Endothelial cell of umbilical vein (primary cell): ENCODE data around the gene PM20D1. TPM values are rescaled to one million over a fixed set of nuclear protein-coding genes. Genes with fewer than 3 reads are reported as not detected.

Experiments
- BruUV-seq: library from RNA; stranded (reverse); fragments of 400-500 nt; replicated peaks from 2 replicates; lab custom pipeline; 2021; lab: Mats Ljungman, UMichigan
- CTCF ChIA-PET: fragments of 300-600, 350-600 bp; sonication (Branson Sonifier 250); formaldehyde crosslinking; loops from one replicate; lab custom pipeline; 2021; ENCODE audit warnings: antibody characterized with exemption, inconsistent platforms; lab: Charles Lee
- POLR2A ChIA-PET: fragments of 300-600, 350-600 bp; sonication (Branson Sonifier 250); formaldehyde crosslinking; loops from one replicate; lab custom pipeline; 2021; ENCODE audit warnings: antibody characterized with exemption, inconsistent platforms; lab: Charles Lee
- DNase-seq: peaks from one replicate; pipeline ENCODE4 v3.0.0-alpha.2; 2011; ENCODE audit warnings: low read depth, low spot score
- FAIRE-seq: peaks from 2 replicates; lab custom pipeline; 2011; peaks lifted over from hg19 to GRCh38; lab: Jason Lieb, UNC
- H2AFZ ChIP-seq: 2 replicates; pipeline ENCODE4 v1.6.0; 2012; ENCODE audit warnings: low read depth, low read length, control low read depth, inconsistent platforms
- H3K27ac ChIP-seq: 2 replicates; pipeline ENCODE4 v1.5.1; 2011; ENCODE audit warnings: low read depth, mild to moderate bottlenecking, control low read depth, low read length, moderate library complexity; ENCODE audit not compliant: insufficient read depth
- H3K27me3 ChIP-seq, 2 experiments: 2 replicates each; pipeline versions ENCODE4 v1.6.0 to v1.6.1; 2011; ENCODE audit warnings: low read length in 2 of 2, mixed read lengths in 1 of 2; ENCODE audit not compliant: control insufficient read depth in 2 of 2, insufficient read depth in 2 of 2
- H3K36me3 ChIP-seq, 2 experiments: 2 replicates in 1 of 2; 3 replicates in 1 of 2; pipeline ENCODE4 v1.5.1; 2011; ENCODE audit warnings: low read length in 2 of 2, mild to moderate bottlenecking in 1 of 2, moderate library complexity in 1 of 2; ENCODE audit not compliant: control insufficient read depth in 2 of 2, insufficient read depth in 2 of 2; ENCODE audit errors: extremely low read depth in 1 of 2
- H3K4me1 ChIP-seq: 3 replicates; pipeline ENCODE4 v1.5.1; 2011; ENCODE audit warnings: mild to moderate bottlenecking, low read length; ENCODE audit not compliant: control insufficient read depth, insufficient read depth; ENCODE audit errors: extremely low read depth
- H3K4me2 ChIP-seq: 2 replicates; pipeline ENCODE4 v1.6.1; 2011; ENCODE audit warnings: low read length, control low read depth, mixed read lengths; ENCODE audit not compliant: insufficient read depth
- H3K4me3 ChIP-seq, 3 experiments: fragments of 200-600 bp in 1 of 3; sonication (generic), shearing (Covaris generic) in 1 of 3; replicated peaks in 1 of 3; 2 replicates each; pipeline ENCODE4 v1.5.1; 2011 to 2016; ENCODE audit warnings: control low read depth in 3 of 3, low read length in 3 of 3, mild to moderate bottlenecking in 2 of 3, inconsistent platforms in 1 of 3, low read depth in 1 of 3, moderate library complexity in 1 of 3; ENCODE audit not compliant: insufficient read depth in 1 of 3
- H3K79me2 ChIP-seq: 2 replicates; pipeline ENCODE4 v1.6.0; 2012; ENCODE audit warnings: low read length, inconsistent platforms; ENCODE audit not compliant: control insufficient read depth, insufficient read depth
- H3K9ac ChIP-seq: replicated peaks from 2 replicates; pipeline ENCODE3; 2011; ENCODE audit warnings: low read length, control low read depth; ENCODE audit not compliant: insufficient read depth; ENCODE audit errors: extremely low read depth
- H3K9me1 ChIP-seq: replicated peaks from 3 replicates; pipeline ENCODE4 v1.6.0; 2011; ENCODE audit warnings: mild to moderate bottlenecking, low read length; ENCODE audit not compliant: control insufficient read depth, insufficient read depth; ENCODE audit errors: extremely low read depth
- H3K9me3 ChIP-seq: replicated peaks from 2 replicates; pipeline ENCODE4 v1.5.1; 2012; ENCODE audit warnings: low read length, inconsistent platforms; ENCODE audit not compliant: control insufficient read depth, insufficient read depth
- H4K20me1 ChIP-seq: replicated peaks from 2 replicates; pipeline ENCODE3; 2011; ENCODE audit warnings: mild to moderate bottlenecking, low read length; ENCODE audit not compliant: control insufficient read depth, insufficient read depth; ENCODE audit errors: extremely low read depth
- CTCF ChIP-seq, 2 donors: IDR thresholded peaks; 1 replicate in 1 of 2; 2 replicates in 1 of 2; pipeline ENCODE4 v1.5.1; 2011; ENCODE audit warnings: low read length in 2 of 2, mild to moderate bottlenecking in 2 of 2, moderate library complexity in 2 of 2, control low read depth in 1 of 2, inconsistent platforms in 1 of 2, low read depth in 1 of 2; ENCODE audit not compliant: insufficient read depth in 1 of 2; ENCODE audit errors: extremely low read depth in 1 of 2
- EZH2 ChIP-seq: IDR thresholded peaks from 2 replicates; pipeline ENCODE4 v1.6.1; 2012; ENCODE audit warnings: borderline replicate concordance, low read depth, mild to moderate bottlenecking, moderate library complexity, low read length, inconsistent platforms; ENCODE audit not compliant: severe bottlenecking
- FOS ChIP-seq: IDR thresholded peaks from 2 replicates; pipeline ENCODE4 v1.6.1; 2011; ENCODE audit warnings: mild to moderate bottlenecking, low read length, moderate library complexity, borderline replicate concordance; ENCODE audit not compliant: insufficient read depth
- GATA2 ChIP-seq: IDR thresholded peaks from 2 replicates; pipeline ENCODE4 v1.7.0; 2011; ENCODE audit warnings: low read depth, mild to moderate bottlenecking, moderate library complexity, mixed read lengths, low read length; ENCODE audit not compliant: insufficient read length, insufficient read depth
- JUN ChIP-seq: IDR thresholded peaks from 2 replicates; pipeline ENCODE4 v1.6.1; 2011; ENCODE audit warnings: borderline replicate concordance, low read depth; ENCODE audit not compliant: insufficient read length, insufficient read depth
- MAX ChIP-seq: IDR thresholded peaks from 2 replicates; pipeline ENCODE4 v1.6.1; 2011; ENCODE audit not compliant: insufficient read depth, insufficient read length
- MYC ChIP-seq: IDR thresholded peaks from one replicate; pipeline ENCODE4 v1.6.1; 2011; ENCODE audit warnings: mild to moderate bottlenecking, low read depth, low read length
- POLR2A ChIP-seq: IDR thresholded peaks from 2 replicates; pipeline ENCODE4 v1.6.1; 2012; ENCODE audit warnings: low read depth, mild to moderate bottlenecking, control low read depth, low read length
- POLR2AphosphoS5 ChIP-seq: IDR thresholded peaks from 2 replicates; pipeline ENCODE4 v1.6.1; 2012; ENCODE audit warnings: low read depth, mild to moderate bottlenecking, control low read depth, low read length, moderate library complexity; ENCODE audit not compliant: insufficient read depth
- dilution Hi-C: fragments of 300-500 bp; cut with MboI; formaldehyde crosslinking; loops from one replicate; pipeline ENCODE4 v1.15.0; 2019; ENCODE audit warnings: low sequenced_read_pairs; ENCODE audit not compliant: extremely low pct_ligation_motif_present
- intact Hi-C: fragments of 100-400 bp; cut with micrococcal nuclease; formaldehyde crosslinking; loops from one replicate; pipeline ENCODE4 v1.10.0; 2022
- polyA plus RNA-seq, 4 experiments: library from polyadenylated mRNA; depleted of rRNA in 3 of 4; stranded (reverse) in 3 of 4; unstranded in 1 of 4; fragments of >200 nt; gene quantifications; 2 replicates each; pipeline versions ENCODE4 v1.2.1 to v1.2.3, GENCODE V29; 2011 to 2012; ENCODE audit warnings: missing spikeins in 1 of 4
- total RNA-seq: library from RNA; stranded (reverse); gene quantifications from 2 replicates; pipeline ENCODE4 v1.2.3, GENCODE V29; 2021

PM20D1 gene
- total and polyA plus RNA-seq, 2 donors (not counting 3 experiments of a cell fraction or from before 2014, with no cell fraction given) = 0.11 TPM; not detected in 1

GRCh38 chr1:205817364-205817763, 32.6 kb downstream of the PM20D1 start:
- no peaks in the 10 kb centered on the region for H3K9me1 ChIP-seq
- H3K9me3 ChIP-seq = no peaks in the 10 kb centered on the region
- H3K36me3 ChIP-seq = no peaks in the 10 kb centered on the region
- dilution Hi-C loops = no loop called here
- H3K27me3 ChIP-seq = peaks cover 0 to 8% of the 10 kb centered on the region in 2 experiments
- H3K4me2 ChIP-seq = no peak overlapping the region
- no peak overlapping the region for H2AFZ ChIP-seq
- ChIA-PET CTCF (interaction anchor here (1.3 to 1.5 kb wide), 3 partner anchors 91 to 160 kb away, joined by 3 to 9 read pairs (median 7); no protein-coding TSS in a partner anchor), POLR2A (no interaction called here)
- BruUV-seq = no TSS peak
- TF ChIP-seq JUN (no peak), MAX (no peak), POLR2A (no peak), POLR2AphosphoS5 (no peak), GATA2 (no peak), EZH2 (no peak), CTCF (IDR thresholded peaks at IDR 0.05; ENCODE audit: extremely low read depth in 1 of 2, insufficient read depth in 1 of 2, low read depth in 1 of 2, low read length in 2 of 2) (no peak), FOS (no peak), MYC (no peak)
- intact Hi-C loops = no loop called here
- no peak overlapping the region for H3K4me3 ChIP-seq
- no peak for FAIRE-seq
- no peak overlapping the region for H3K9ac ChIP-seq
- no peak for DNase-seq
- H3K4me1 ChIP-seq = peaks cover 6% of the 10 kb centered on the region
- peaks cover under 1% of the 10 kb centered on the region for H3K79me2 ChIP-seq
- H4K20me1 ChIP-seq = no peaks in the 10 kb centered on the region
- no peak overlapping the region for H3K27ac ChIP-seq
